ENCODE measurements around the gene CAPN14. TPM values are rescaled to one million over a fixed set of nuclear protein-coding genes. Genes with fewer than 3 reads are reported as not detected.
A peak's percentile ranks its signal among the peaks of the same experiment; 100 is the strongest.

Gene CAPN14
- total RNA-seq, 1 experiment from 2014 or later, result not detected

DNA sequence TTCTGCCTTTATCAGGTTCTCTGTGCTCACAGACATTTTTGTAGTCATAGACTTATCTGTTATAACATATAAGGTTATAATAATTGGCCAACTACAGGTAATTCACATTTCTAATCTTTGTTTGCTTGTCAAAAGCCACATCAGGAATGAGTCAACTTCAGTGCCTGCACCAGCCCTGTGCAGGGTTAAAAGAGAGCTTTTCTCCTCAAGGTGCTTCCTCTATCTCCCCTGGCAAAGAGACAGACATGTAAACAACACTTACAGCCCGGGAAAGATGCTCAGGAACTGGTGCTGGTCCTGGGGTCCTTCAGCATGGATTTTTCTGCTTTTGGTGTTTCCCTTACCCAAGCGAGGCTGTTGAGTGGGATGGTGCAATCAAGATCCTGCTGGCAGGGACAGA lies 9.0 kb upstream of the CAPN14 start:
- Histone ChIP-seq H3K4me2 (ENCODE audit: low read length) (no peak overlapping the region), H3K79me2 (ENCODE audit: low read length) (no peaks in the 10 kb centered on the region), H4K20me1 (ENCODE audit: low read length) (no peaks in the 10 kb centered on the region), H3K4me3 (ENCODE audit: low read length) (no peak overlapping the region), H3K9ac (ENCODE audit: low read length) (no peak overlapping the region), H3K9me3 (ENCODE audit: low read length) (no peaks in the 10 kb centered on the region), H3F3A (ENCODE audit: low read length, unreplicated experiment) (no peaks in the 10 kb centered on the region), H3K9me2 (replicated peaks; ENCODE audit: low read length) (no peaks in the 10 kb centered on the region), H2AFZ (ENCODE audit: low read length) (no peak overlapping the region), H3K36me3 (ENCODE audit: low read depth, low read length) (no peaks in the 10 kb centered on the region), H3K4me1 (ENCODE audit: insufficient read depth, low read length) (peaks cover 18% of the 10 kb centered on the region; the same call in 1 of the 2 replicates), H3K27ac (ENCODE audit: low read length) (no peak overlapping the region), H3K27me3 (ENCODE audit: low read length) (peaks cover 25% of the 10 kb centered on the region)
- intact Hi-C loops (cut with micrococcal nuclease), result no loop called here
- TF ChIP-seq EZH2phosphoT487 (IDR thresholded peaks at IDR 0.05; ENCODE audit: borderline replicate concordance, low read length) (no peak), EZH2 (IDR thresholded peaks at IDR 0.05; ENCODE audit: low read length, unreplicated experiment) (no peak)
- TF ChIP-seq, protein P1, sequence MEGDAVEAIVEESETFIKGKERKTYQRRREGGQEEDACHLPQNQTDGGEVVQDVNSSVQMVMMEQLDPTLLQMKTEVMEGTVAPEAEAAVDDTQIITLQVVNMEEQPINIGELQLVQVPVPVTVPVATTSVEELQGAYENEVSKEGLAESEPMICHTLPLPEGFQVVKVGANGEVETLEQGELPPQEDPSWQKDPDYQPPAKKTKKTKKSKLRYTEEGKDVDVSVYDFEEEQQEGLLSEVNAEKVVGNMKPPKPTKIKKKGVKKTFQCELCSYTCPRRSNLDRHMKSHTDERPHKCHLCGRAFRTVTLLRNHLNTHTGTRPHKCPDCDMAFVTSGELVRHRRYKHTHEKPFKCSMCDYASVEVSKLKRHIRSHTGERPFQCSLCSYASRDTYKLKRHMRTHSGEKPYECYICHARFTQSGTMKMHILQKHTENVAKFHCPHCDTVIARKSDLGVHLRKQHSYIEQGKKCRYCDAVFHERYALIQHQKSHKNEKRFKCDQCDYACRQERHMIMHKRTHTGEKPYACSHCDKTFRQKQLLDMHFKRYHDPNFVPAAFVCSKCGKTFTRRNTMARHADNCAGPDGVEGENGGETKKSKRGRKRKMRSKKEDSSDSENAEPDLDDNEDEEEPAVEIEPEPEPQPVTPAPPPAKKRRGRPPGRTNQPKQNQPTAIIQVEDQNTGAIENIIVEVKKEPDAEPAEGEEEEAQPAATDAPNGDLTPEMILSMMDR (conservative IDR thresholded peaks at IDR 0.05; ENCODE audit: low read depth, low read length), result no peak
- BruUV-seq (replicated peaks), result no TSS peak
- CTCF ChIA-PET, result interaction anchor here (0.6 kb wide), 1 partner anchor 76 kb away, joined by 5 read pairs; no protein-coding TSS in a partner anchor
- DNase-seq (peak; percentile 39), ATAC-seq (peak; percentile 44)
- POLR2A ChIA-PET (ENCODE audit: unreplicated experiment), result no interaction called here

- TF ChIP-seq EZH2 (IDR thresholded peaks at IDR 0.05; ENCODE audit: low read length, unreplicated experiment) (no peak), EZH2phosphoT487 (IDR thresholded peaks at IDR 0.05; ENCODE audit: borderline replicate concordance, low read length) (no peak)
- TF ChIP-seq, protein P1 (conservative IDR thresholded peaks at IDR 0.05; ENCODE audit: low read depth, low read length), result no peak
- H3K79me2 ChIP-seq (ENCODE audit: low read length), result no peaks in the 10 kb centered on the region
- BruUV-seq (replicated peaks), result no TSS peak
- H3K9me3 ChIP-seq (ENCODE audit: low read length), result no peaks in the 10 kb centered on the region
- peaks cover 50% of the 10 kb centered on the region for H3K27me3 ChIP-seq (ENCODE audit: low read length)
- H3K4me2 ChIP-seq (ENCODE audit: low read length), result no peak overlapping the region
- intact Hi-C loops (cut with micrococcal nuclease), result no loop called here
- no peaks in the 10 kb centered on the region for H3K9me2 ChIP-seq (replicated peaks; ENCODE audit: low read length)
- no peaks in the 10 kb centered on the region for H3F3A ChIP-seq (ENCODE audit: low read length, unreplicated experiment)
- H4K20me1 ChIP-seq (ENCODE audit: low read length), result no peaks in the 10 kb centered on the region
- H3K27ac ChIP-seq (ENCODE audit: low read length), result no peak overlapping the region
- DNase-seq, result no peak
- peaks cover 18% of the 10 kb centered on the region; the same call in 1 of the 2 replicates for H3K4me1 ChIP-seq (ENCODE audit: insufficient read depth, low read length)
- ChIA-PET POLR2A (ENCODE audit: unreplicated experiment) (no interaction called here), CTCF (no interaction called here)
- H2AFZ ChIP-seq (ENCODE audit: low read length), result no peak overlapping the region
- H3K36me3 ChIP-seq (ENCODE audit: low read depth, low read length), result no peaks in the 10 kb centered on the region
- no peak overlapping the region for H3K4me3 ChIP-seq (ENCODE audit: low read length)
- ATAC-seq, result no peak
- H3K9ac ChIP-seq (ENCODE audit: low read length), result no peak overlapping the region
Observed at GRCh38 chr2:31223749-31224148, 6.4 kb upstream of the CAPN14 start.

GRCh38 chr2:31223026-31223425 lies 5.7 kb upstream of the CAPN14 start:
- ATAC-seq, result no peak
- intact Hi-C loops (cut with micrococcal nuclease), result no loop called here
- no peaks in the 10 kb centered on the region for H3F3A ChIP-seq (ENCODE audit: low read length, unreplicated experiment)
- H2AFZ ChIP-seq (ENCODE audit: low read length), result no peak overlapping the region
- TF ChIP-seq EZH2 (IDR thresholded peaks at IDR 0.05; ENCODE audit: low read length, unreplicated experiment) (no peak), EZH2phosphoT487 (IDR thresholded peaks at IDR 0.05; ENCODE audit: borderline replicate concordance, low read length) (no peak)
- TF ChIP-seq, protein P1 (conservative IDR thresholded peaks at IDR 0.05; ENCODE audit: low read depth, low read length), result no peak
- no peak for DNase-seq
- no peaks in the 10 kb centered on the region for H3K9me3 ChIP-seq (ENCODE audit: low read length)
- no peak overlapping the region for H3K27ac ChIP-seq (ENCODE audit: low read length)
- no TSS peak for BruUV-seq (replicated peaks)
- CTCF ChIA-PET, result no interaction called here
- H3K36me3 ChIP-seq (ENCODE audit: low read depth, low read length), result no peaks in the 10 kb centered on the region
- peaks cover 17% of the 10 kb centered on the region; the same call in 1 of the 2 replicates for H3K4me1 ChIP-seq (ENCODE audit: insufficient read depth, low read length)
- no peaks in the 10 kb centered on the region for H3K9me2 ChIP-seq (replicated peaks; ENCODE audit: low read length)
- H3K4me2 ChIP-seq (ENCODE audit: low read length), result no peak overlapping the region
- POLR2A ChIA-PET (ENCODE audit: unreplicated experiment), result no interaction called here
- no peaks in the 10 kb centered on the region for H4K20me1 ChIP-seq (ENCODE audit: low read length)
- no peaks in the 10 kb centered on the region for H3K79me2 ChIP-seq (ENCODE audit: low read length)
- H3K27me3 ChIP-seq (ENCODE audit: low read length), result peaks cover 50% of the 10 kb centered on the region
- H3K4me3 ChIP-seq (ENCODE audit: low read length), result no peak overlapping the region
- no peak overlapping the region for H3K9ac ChIP-seq (ENCODE audit: low read length)

All from PC-3 (cell line).